Smooth muscle cell (in vitro differentiated cells): Measurements from ENCODE around the gene ASRGL1. TPM values are rescaled to one million over a fixed set of nuclear protein-coding genes. Genes with fewer than 3 reads are reported as not detected.
"Not testable (repeated sequence)": the region's sequence is repeated elsewhere in the genome, so short reads cannot be mapped to it uniquely, and the experiment has no call there.

ENCODE experiments used
- DNase-seq: peaks from one replicate; lab custom pipeline; 2025; ENCODE audit not compliant: unreplicated experiment; lab: John Stamatoyannopoulos, UW
- H2AFZ ChIP-seq: fragments of 200-600 bp; sonication (generic); 2 replicates; pipeline ENCODE4 v1.6.0; 2016; ENCODE audit warnings: antibody characterized with exemption, low read depth, mild to moderate bottlenecking
- H3F3A ChIP-seq: fragments of 200-600 bp; sonication (generic); 2 replicates; pipeline ENCODE4 v1.6.0; 2017; ENCODE audit warnings: antibody characterized with exemption, low read depth
- H3K27ac ChIP-seq: fragments of 200-600 bp; sonication (generic); 2 replicates; pipeline ENCODE4 v1.5.1; 2016; ENCODE audit warnings: low read depth, mild to moderate bottlenecking
- H3K27me3 ChIP-seq: fragments of 200-600 bp; sonication (generic); 2 replicates; pipeline ENCODE4 v1.6.1; 2016; ENCODE audit warnings: low read depth, mild to moderate bottlenecking
- H3K36me3 ChIP-seq: fragments of 200-600 bp; sonication (generic); 2 replicates; pipeline ENCODE4 v1.5.1; 2016; ENCODE audit warnings: low read depth
- H3K4me1 ChIP-seq: fragments of 200-600 bp; sonication (generic); 2 replicates; pipeline ENCODE4 v1.5.1; 2016; ENCODE audit warnings: low read depth
- H3K4me2 ChIP-seq: fragments of 200-600 bp; sonication (generic); 2 replicates; pipeline ENCODE4 v1.6.0; 2016; ENCODE audit warnings: mild to moderate bottlenecking
- H3K4me3 ChIP-seq: fragments of 200-600 bp; sonication (generic); 2 replicates; pipeline ENCODE4 v1.5.1; 2016; ENCODE audit warnings: mild to moderate bottlenecking
- H3K79me2 ChIP-seq: fragments of 200-600 bp; sonication (generic); 2 replicates; pipeline ENCODE4 v1.6.0; 2016; ENCODE audit warnings: low read depth, mild to moderate bottlenecking
- H3K9ac ChIP-seq: fragments of 200-600 bp; sonication (generic); 2 replicates; pipeline ENCODE4 v1.6.0; 2016; ENCODE audit warnings: low read depth
- H3K9me3 ChIP-seq: fragments of 200-600 bp; sonication (generic); replicated peaks from 2 replicates; pipeline ENCODE4 v1.5.1; 2016; ENCODE audit warnings: low read depth
- H4K20me1 ChIP-seq: fragments of 200-600 bp; sonication (generic); 2 replicates; pipeline ENCODE4 v1.6.0; 2016; ENCODE audit warnings: low read depth
- CTCF ChIP-seq: fragments of 200-600 bp; sonication (generic); IDR thresholded peaks from 2 replicates; pipeline ENCODE4 v1.5.1; 2017; ENCODE audit warnings: borderline replicate concordance, mild to moderate bottlenecking, antibody characterized with exemption; ENCODE audit not compliant: insufficient read depth, poor library complexity, severe bottlenecking
- WGBS: methylation state at CpG from one replicate; pipeline ENCODE4 v1.1.7; 2016; ENCODE audit warnings: low lambda C conversion rate; 5-methylcytosine and 5-hydroxymethylcytosine counted together
- polyA plus RNA-seq: library from polyadenylated mRNA; unstranded; fragments of >200 nt; fragmentation: Nextera tagmentation; extraction: Ambion mirVana; gene quantifications from 2 replicates; pipeline ENCODE4 v1.2.1, GENCODE V29; 2016
- total RNA-seq: library from RNA; depleted of rRNA; stranded (reverse); fragments of >200 nt; gene quantifications from 2 replicates; pipeline ENCODE4 v1.2.3, GENCODE V29; 2014

The ASRGL1 gene
- total and polyA plus RNA-seq, 2 experiments from 2014 or later = 0.97 to 1.4 TPM

- not testable (repeated sequence) for H3K27me3 ChIP-seq, H3F3A ChIP-seq, H3K9me3 ChIP-seq, H3K27ac ChIP-seq, H3K4me1 ChIP-seq, H3K9ac ChIP-seq, H3K4me3 ChIP-seq, H3K4me2 ChIP-seq, H4K20me1 ChIP-seq, H3K36me3 ChIP-seq, DNase-seq, H2AFZ ChIP-seq, H3K79me2 ChIP-seq
- WGBS = 7% methylated on average over 9 of the region's 9 CpGs
- peak; percentile 37 for TF ChIP-seq CTCF
Observed at GRCh38 chr11:62378459-62379063, 41.3 kb downstream of the ASRGL1 start.

- H3K27me3 ChIP-seq, H3F3A ChIP-seq: not testable (repeated sequence)
Observed at GRCh38 chr11:62379586-62379985, 42.3 kb downstream of the ASRGL1 start.

GRCh38 chr11:62380821-62381245 is 43.6 kb downstream of the ASRGL1 start:
- not testable (repeated sequence) for H3F3A ChIP-seq, H3K36me3 ChIP-seq, H3K4me1 ChIP-seq, H4K20me1 ChIP-seq, H3K27me3 ChIP-seq, H3K79me2 ChIP-seq, H3K27ac ChIP-seq, DNase-seq, H2AFZ ChIP-seq, H3K9ac ChIP-seq, H3K9me3 ChIP-seq
- Histone ChIP-seq H3K4me2 (peak overlapping the region; percentile 72), H3K4me3 (peak overlapping the region; percentile 28)
- TF ChIP-seq CTCF = peak; percentile 77
- WGBS = 15% methylated on average over 12 of the region's 12 CpGs

More at GRCh38 chr11:62379586-62379985, 42.3 kb downstream of the ASRGL1 start:
- not testable (repeated sequence) for H2AFZ ChIP-seq, H3K36me3 ChIP-seq, H3K79me2 ChIP-seq, H3K9ac ChIP-seq, H3K4me1 ChIP-seq, H3K4me3 ChIP-seq, DNase-seq, H3K27ac ChIP-seq, H4K20me1 ChIP-seq, H3K9me3 ChIP-seq, H3K4me2 ChIP-seq
- WGBS = 18% methylated on average over 2 of the region's 2 CpGs

- DNase-seq = no peak
- H3K9me3 ChIP-seq = no peaks in the 10 kb centered on the region
Observed at GRCh38 chr11:62383822-62384221, 46.6 kb downstream of the ASRGL1 start.

GRCh38 chr11:62386083-62386482 is 48.8 kb downstream of the ASRGL1 start:
- H3K4me2 ChIP-seq, H3K27me3 ChIP-seq, H3K36me3 ChIP-seq, H3K9ac ChIP-seq, H3K27ac ChIP-seq, H3F3A ChIP-seq, H3K79me2 ChIP-seq, H4K20me1 ChIP-seq, DNase-seq, H2AFZ ChIP-seq, H3K9me3 ChIP-seq, H3K4me3 ChIP-seq, H3K4me1 ChIP-seq: not testable (repeated sequence)
- 94% methylated on average over 3 of the region's 3 CpGs for WGBS

More at GRCh38 chr11:62383822-62384221, 46.6 kb downstream of the ASRGL1 start:
- H3K36me3 ChIP-seq = no peaks in the 10 kb centered on the region
- H3K4me1 ChIP-seq = no peaks in the 10 kb centered on the region
- no peaks in the 10 kb centered on the region for H4K20me1 ChIP-seq
- no peak for TF ChIP-seq CTCF
- no peak overlapping the region for H3K9ac ChIP-seq
- WGBS = 91% methylated on average over 6 of the region's 6 CpGs
- H3K4me2 ChIP-seq = no peak overlapping the region
- no peak overlapping the region for H2AFZ ChIP-seq
- no peaks in the 10 kb centered on the region for H3K27me3 ChIP-seq
- no peaks in the 10 kb centered on the region for H3K79me2 ChIP-seq
- no peak overlapping the region for H3K4me3 ChIP-seq
- H3F3A ChIP-seq = peaks cover 5% of the 10 kb centered on the region
- no peak overlapping the region for H3K27ac ChIP-seq
